Posterior cingulate gyrus (tissue), 11 donors: ENCODE results near the gene MED15.

Experiments used
- DNase-seq, 10 donors: peaks; one replicate each; pipeline versions ENCODE4 v3.0.0 to v3.0.0-alpha.2; 2020 to 2021; ENCODE audit warnings: mixed read lengths in 3 of 10
- intact Hi-C: fragments of 100-400 bp; cut with DNase I; formaldehyde crosslinking; loops from one replicate; pipeline ENCODE4 v1.15.1; 2023

The MED15 gene

GRCh38 chr22:20579273-20580120, 72.1 kb downstream of the MED15 start:
- DNase-seq: peak in 4 of 10 donors; percentile 34 to 86 (median 74)
- intact Hi-C loops: no loop called here

GRCh38 chr22:20580179-20580578, 72.8 kb downstream of the MED15 start:
- intact Hi-C loops: no loop called here
- DNase-seq: peak in 2 of 10 donors; percentile 17 to 59

GRCh38 chr22:20580611-20581502, 73.4 kb downstream of the MED15 start:
- DNase-seq: peak in 2 of 10 donors; percentile 55 to 62
- intact Hi-C loops: no loop called here

- intact Hi-C loops: no loop called here
- peak in 6 of 10 donors; percentile 17 to 89 (median 62) for DNase-seq
Measured at GRCh38 chr22:20581503-20582170, 74.2 kb downstream of the MED15 start.

GRCh38 chr22:20582171-20582511, 74.7 kb downstream of the MED15 start:
- no peak for DNase-seq

GRCh38 chr22:20582520-20583361, 75.3 kb downstream of the MED15 start:
- intact Hi-C loops: no loop called here
- DNase-seq: peak in 3 of 10 donors; percentile 68 to 79 (median 77)

More at GRCh38 chr22:20582171-20582511, 74.7 kb downstream of the MED15 start:
- intact Hi-C loops: no loop called here

- intact Hi-C loops: no loop called here
- DNase-seq: peak in 7 of 10 donors; percentile 30 to 93 (median 49)
Measured at GRCh38 chr22:20583471-20583922, 76.1 kb downstream of the MED15 start.

GRCh38 chr22:20584029-20584871, 76.8 kb downstream of the MED15 start:
- intact Hi-C loops: no loop called here
- DNase-seq: peak in 2 of 10 donors; percentile 48 to 57

GRCh38 chr22:20584872-20585638, 77.6 kb downstream of the MED15 start:
- intact Hi-C loops: no loop called here
- DNase-seq: peak in 1 of 10 donors; percentile 79

GRCh38 chr22:20585639-20586402, 78.4 kb downstream of the MED15 start:
- peak in 1 of 10 donors; percentile 70 for DNase-seq
- intact Hi-C loops: no loop called here

GRCh38 chr22:20586403-20586745, 79.0 kb downstream of the MED15 start:
- intact Hi-C loops: no loop called here
- DNase-seq: peak in 2 of 10 donors; percentile 66 to 83

GRCh38 chr22:20587206-20587958, 80.0 kb downstream of the MED15 start:
- intact Hi-C loops: no loop called here
- peak in 1 of 10 donors; percentile 83 for DNase-seq

GRCh38 chr22:20588092-20588842, 80.9 kb downstream of the MED15 start:
- DNase-seq: peak in 2 of 10 donors; percentile 57 to 69
- intact Hi-C loops: no loop called here

- DNase-seq: peak in 1 of 10 donors; percentile 78
- intact Hi-C loops: no loop called here
Measured at GRCh38 chr22:20588843-20589581, 81.6 kb downstream of the MED15 start.
